NOMO-1 treated with DMSO at 0.1 percent for 48 hours (cell line): ENCODE measurements around the gene SALL2.
"Not testable (repeated sequence)": the region's sequence is repeated elsewhere in the genome, so short reads cannot be mapped to it uniquely, and the experiment has no call there.

ENCODE experiments used
- DNase-seq: peaks from one replicate; lab custom pipeline; 2025; ENCODE audit not compliant: unreplicated experiment; lab: John Stamatoyannopoulos, UW

Gene SALL2

GRCh38 chr14:21525962-21526671 is at the start of gene SALL2:
Gene SALL2 (minus strand): TSS chr14:21526346. CDS start chr14:21526127, 219 bp downstream.
- no peak for DNase-seq

DNA sequence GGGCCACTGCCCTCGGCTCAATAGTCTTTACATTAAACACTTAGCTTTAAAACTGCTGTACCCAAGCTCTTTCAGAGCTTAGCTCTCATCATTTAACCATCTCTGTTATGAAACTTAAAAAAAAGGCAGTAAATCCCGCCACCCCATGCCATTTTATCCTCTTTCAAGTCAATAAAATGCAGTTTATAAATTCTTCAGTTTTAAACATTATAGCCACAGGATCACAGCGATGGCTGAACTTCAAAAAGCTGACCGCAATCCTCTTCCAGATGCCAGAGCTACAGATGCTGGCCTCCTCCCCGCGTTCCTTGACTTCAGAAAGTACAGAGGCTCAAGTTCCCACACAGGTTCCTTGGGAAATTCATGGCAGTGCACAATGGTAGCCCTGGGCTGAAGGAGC is 49.5 kb upstream of the SALL2 start:
- no peak for DNase-seq

GRCh38 chr14:21572604-21573003 is 46.5 kb upstream of the SALL2 start:
- no peak for DNase-seq

DNA sequence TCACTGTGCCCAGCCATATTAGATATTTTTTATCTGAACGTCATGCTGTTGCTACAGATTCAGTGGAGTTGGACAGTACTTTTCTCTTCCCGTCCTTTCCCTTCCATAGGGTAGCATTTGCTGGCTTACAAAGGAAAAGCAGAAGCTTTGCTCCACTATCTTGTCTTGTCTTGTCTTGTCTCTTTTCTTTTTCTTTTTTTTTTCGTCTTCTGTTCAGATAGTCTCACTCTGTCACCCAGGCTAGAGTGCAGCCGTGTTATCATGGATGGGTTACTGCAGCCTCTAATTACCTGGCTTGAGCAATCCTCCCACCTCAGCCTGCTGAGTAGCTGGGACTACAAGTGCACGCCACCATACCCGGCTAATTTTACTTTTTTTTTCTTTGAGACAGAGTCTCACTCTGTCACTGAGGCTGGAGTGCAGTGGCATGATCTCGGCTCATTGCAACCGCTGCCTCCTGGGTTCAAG is 32.6 kb upstream of the SALL2 start:
- no peak for DNase-seq

GRCh38 chr14:21557084-21557901 is 31.1 kb upstream of the SALL2 start:
- DNase-seq = peak; percentile 75

GRCh38 chr14:21556378-21557083 is 30.4 kb upstream of the SALL2 start:
- no peak for DNase-seq

- DNase-seq = no peak
Measured at GRCh38 chr14:21553266-21553665, 27.1 kb upstream of the SALL2 start.

- not testable (repeated sequence) for DNase-seq
Measured at GRCh38 chr14:21544588-21544987, 18.4 kb upstream of the SALL2 start.

DNA sequence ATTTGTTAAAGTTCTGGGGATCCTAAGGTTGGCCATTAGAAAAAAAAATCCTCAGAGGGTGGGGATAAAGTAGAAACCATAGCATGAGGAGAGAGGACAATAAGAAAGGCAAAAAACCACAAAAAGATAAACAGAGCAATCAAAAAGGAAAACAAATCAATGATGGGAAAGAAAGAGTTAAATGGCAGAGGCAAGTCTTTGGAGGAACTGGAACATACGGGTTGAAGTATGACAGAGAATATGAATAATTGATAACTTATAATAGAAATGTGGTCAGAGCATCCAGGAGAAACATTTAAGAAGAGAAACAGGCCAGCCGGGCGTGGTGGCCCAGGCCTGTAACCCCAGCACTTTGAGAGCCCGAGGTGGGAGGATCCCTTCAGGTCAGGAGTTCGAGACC is 17.8 kb upstream of the SALL2 start:
- DNase-seq = no peak

DNA sequence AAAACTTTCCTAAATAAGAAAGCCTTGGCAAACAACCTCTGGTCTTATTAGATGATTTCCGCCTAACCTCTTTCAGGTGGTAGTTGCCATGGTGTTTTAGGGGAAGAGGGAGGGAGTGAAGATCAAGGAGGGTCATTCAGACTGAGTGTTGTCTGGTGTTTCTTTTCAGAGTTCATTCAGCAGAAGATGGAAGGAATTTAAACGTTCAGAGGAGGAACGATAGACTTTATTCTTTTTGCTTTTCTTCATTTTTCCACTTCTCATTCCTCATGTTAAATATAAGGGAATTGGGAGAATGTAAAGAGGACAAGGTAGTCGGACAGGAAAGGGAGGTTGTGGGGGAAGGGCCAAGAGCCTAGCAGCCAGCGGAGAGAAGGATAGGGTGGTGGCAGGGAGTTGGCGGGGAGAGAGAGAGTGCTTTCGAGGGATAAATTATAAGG is 17.4 kb upstream of the SALL2 start:
- no peak for DNase-seq

- no peak for DNase-seq
Measured at GRCh38 chr14:21541413-21542074, 15.4 kb upstream of the SALL2 start.

DNA sequence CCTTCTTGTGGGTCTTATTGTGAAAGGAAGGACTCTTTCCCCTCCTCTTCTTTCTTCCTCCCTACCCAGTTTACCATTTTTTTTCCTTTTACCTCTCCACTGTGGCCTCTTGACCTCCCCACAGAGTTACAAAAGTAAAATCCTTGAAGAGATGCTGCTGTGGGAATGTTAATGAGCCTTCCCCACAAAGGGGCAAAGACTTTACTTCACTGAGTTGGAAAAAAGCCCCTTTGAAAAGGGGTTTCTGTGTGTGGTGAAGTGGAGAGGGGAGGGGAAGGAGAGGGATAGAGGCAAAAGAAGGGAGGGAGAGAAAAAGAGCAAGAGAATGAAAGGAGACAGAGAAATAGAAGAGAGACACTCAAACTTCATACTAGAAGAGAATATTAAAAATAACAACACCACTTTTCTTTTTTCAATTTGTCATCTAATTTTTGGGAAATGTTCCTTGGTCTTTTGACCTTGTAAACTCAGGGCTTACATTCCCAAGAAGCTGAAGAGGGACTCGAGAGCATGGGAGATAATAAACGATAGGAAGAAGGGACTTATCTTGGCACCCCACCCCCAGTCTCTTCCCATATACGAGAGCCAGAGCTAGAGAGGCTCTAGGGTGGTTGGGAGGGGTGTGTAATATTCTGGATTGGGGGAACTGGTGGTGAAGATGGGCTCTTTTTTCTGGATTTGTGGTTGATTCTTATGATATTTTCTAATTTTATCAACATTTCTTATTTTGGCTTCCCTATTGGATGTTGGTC is 13.2 kb upstream of the SALL2 start:
- DNase-seq = no peak

DNA sequence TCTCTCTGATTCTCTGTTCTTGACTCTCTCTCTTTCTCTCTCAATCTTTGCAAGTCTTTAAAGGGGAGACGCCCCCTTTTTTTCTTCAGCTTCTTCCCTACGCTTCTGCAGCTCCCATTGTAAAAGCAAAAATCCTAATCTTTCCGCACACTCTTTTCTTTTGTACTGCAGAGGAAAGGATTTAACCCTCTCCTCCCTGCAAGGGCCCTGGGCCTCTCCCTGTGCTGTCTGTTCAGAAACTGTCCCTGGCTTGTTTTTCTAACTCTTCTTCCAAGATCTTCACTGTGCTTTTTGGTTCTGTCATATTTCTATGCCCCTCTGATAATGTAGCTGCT is 10.9 kb upstream of the SALL2 start:
- no peak for DNase-seq

DNA sequence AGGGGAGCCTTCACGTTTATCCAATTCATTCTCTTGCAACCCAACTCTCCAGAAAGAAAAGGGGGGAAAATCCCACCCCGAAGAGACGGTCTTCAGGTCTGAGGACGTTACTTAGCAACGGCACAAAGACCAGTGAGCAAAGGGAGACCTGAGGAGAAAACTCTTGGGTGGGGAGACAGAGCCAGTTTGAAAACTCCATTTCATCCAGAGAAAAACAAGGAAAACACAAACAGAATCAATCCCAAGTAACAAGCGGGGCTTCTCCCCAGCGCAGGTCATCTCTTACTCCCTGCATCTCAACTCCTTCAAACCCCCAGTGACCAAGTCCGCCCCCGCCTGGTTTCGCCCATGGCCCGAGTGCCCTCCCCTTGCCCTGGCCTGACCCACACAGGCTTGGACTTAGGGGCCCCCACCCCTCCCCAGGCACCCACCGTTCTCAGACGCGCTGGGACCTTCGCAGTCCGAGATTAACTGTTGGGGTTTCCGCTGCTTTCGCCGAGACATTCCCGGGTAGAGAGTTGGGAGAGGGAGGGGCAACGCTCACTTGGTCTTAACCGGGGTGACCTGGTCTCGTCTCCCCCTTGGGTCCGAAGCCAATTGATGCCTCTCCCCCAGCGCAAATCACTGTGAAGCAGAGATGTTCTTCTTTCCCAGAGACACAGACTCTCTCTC is 10.4 kb upstream of the SALL2 start:
- DNase-seq = no peak

- no peak for DNase-seq
Measured at GRCh38 chr14:21535545-21536417, 9.6 kb upstream of the SALL2 start.

- peak; percentile 31 for DNase-seq
Measured at GRCh38 chr14:21534576-21534975, 8.4 kb upstream of the SALL2 start.

GRCh38 chr14:21533294-21533693 is 7.1 kb upstream of the SALL2 start:
- DNase-seq = no peak

GRCh38 chr14:21529515-21529914 is 3.4 kb upstream of the SALL2 start:
- no peak for DNase-seq
